Hematopoietic multipotent progenitor cell treated with erythropoietin and hydrocortisone succinate and interleukin-3 and kit ligand, for 4 days (in vitro differentiated cells): ENCODE measurements around the gene RIIAD1.
"Not testable (repeated sequence)": the region's sequence is repeated elsewhere in the genome, so short reads cannot be mapped to it uniquely, and the experiment has no call there.

Experiments
- DNase-seq: peaks from one replicate; pipeline ENCODE4 v3.0.0-alpha.2; 2015

Gene RIIAD1

GRCh38 chr1:151711044-151711800 lies 10.1 kb upstream of the RIIAD1 start:
- no peak for DNase-seq

GRCh38 chr1:151711951-151712350 lies 9.4 kb upstream of the RIIAD1 start:
- no peak for DNase-seq

- DNase-seq = no peak
Observed at GRCh38 chr1:151713044-151713443, 8.3 kb upstream of the RIIAD1 start.

- no peak for DNase-seq
Observed at GRCh38 chr1:151713874-151714273, 7.4 kb upstream of the RIIAD1 start.

- peak; percentile 79 for DNase-seq
Observed at GRCh38 chr1:151714820-151715725, 6.2 kb upstream of the RIIAD1 start.

- DNase-seq = peak; percentile 50
Observed at GRCh38 chr1:151715726-151716404, 5.5 kb upstream of the RIIAD1 start.

GRCh38 chr1:151716405-151716762 lies 4.9 kb upstream of the RIIAD1 start:
- DNase-seq = no peak

GRCh38 chr1:151716771-151717631 lies 4.3 kb upstream of the RIIAD1 start, which contains the start of gene CELF3:
TSS of gene CELF3 (minus strand) at chr1:151716803. CDS start at chr1:151716020, 783 bp downstream.
- peak; percentile 77 for DNase-seq

- DNase-seq = no peak
Observed at GRCh38 chr1:151718011-151718431, 3.3 kb upstream of the RIIAD1 start.

GRCh38 chr1:151718666-151719065 lies 2.7 kb upstream of the RIIAD1 start:
- DNase-seq = no peak

GRCh38 chr1:151720125-151720524 lies 1.2 kb upstream of the RIIAD1 start:
- DNase-seq = peak; percentile 55

- peak; percentile 42 for DNase-seq
Observed at GRCh38 chr1:151720554-151720953, 768 bp upstream of the RIIAD1 start.

- DNase-seq = no peak
Observed at GRCh38 chr1:151721788-151722510, 627 bp downstream of the RIIAD1 start.

GRCh38 chr1:151723726-151724370 lies 2.5 kb downstream of the RIIAD1 start:
- DNase-seq = no peak

GRCh38 chr1:151728151-151729054 lies 7.1 kb downstream of the RIIAD1 start:
- DNase-seq = no peak

- no peak for DNase-seq
Observed at GRCh38 chr1:151729157-151729965, 8.0 kb downstream of the RIIAD1 start.

- no peak for DNase-seq
Observed at GRCh38 chr1:151729966-151730291, 8.6 kb downstream of the RIIAD1 start.

- no peak for DNase-seq
Observed at GRCh38 chr1:151733126-151733525, 11.8 kb downstream of the RIIAD1 start.

- not testable (repeated sequence) for DNase-seq
Observed at GRCh38 chr1:151733995-151734394, 12.7 kb downstream of the RIIAD1 start.
